ENCODE data around the gene GREB1L.

The GREB1L gene

DNA sequence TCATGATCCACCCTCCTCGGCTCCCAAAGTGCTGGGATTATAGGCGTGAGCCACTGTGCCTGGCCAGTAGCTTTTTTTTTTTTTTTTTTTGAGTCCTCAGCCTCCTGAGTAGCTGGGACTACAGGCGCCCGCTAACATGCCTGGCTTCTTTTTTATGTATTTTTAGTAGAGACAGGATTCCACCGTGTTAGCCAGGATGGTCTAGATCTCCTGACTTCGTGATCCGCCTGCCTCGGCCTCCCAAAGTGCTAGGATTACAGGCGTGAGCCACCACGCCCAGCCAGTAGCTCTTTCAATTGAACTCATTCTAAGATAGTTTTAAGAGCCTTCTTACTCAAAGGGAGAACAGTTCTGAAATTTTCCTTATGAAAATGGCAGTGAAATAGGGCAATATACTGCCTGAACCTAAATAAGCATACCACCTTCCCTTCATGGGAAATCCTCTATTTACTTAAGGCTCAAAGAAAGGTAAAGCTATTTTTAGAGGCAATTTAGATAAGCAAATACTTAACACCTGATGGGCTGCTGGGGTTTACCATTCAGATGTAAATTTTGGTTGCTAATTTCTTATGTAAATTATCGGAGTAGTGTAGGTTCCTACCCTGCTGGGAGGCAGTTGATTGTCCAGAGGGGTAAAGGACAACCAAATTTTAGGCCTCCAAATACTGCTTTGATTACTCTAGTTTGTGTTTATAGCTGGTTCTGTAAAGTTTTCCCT lies 144.7 kb downstream of the GREB1L start:
- DNase-seq, result no peak

GRCh38 chr18:21387886-21388285 lies 145.9 kb downstream of the GREB1L start:
- DNase-seq, result no peak

GRCh38 chr18:21389283-21389682 lies 147.3 kb downstream of the GREB1L start:
- no peak for DNase-seq

- DNase-seq, result no peak
These were observed 147.9 kb downstream of the GREB1L start for GRCh38 chr18:21389903-21390302.

- DNase-seq, result no peak
These were observed 149.1 kb downstream of the GREB1L start for GRCh38 chr18:21391074-21391673.

GRCh38 chr18:21393986-21394385 lies 152.0 kb downstream of the GREB1L start:
- DNase-seq, result no peak

- no peak for DNase-seq
These were observed 156.1 kb downstream of the GREB1L start for GRCh38 chr18:21398121-21398520.

- no peak for DNase-seq
These were observed 160.2 kb downstream of the GREB1L start for GRCh38 chr18:21402272-21402671.

DNA sequence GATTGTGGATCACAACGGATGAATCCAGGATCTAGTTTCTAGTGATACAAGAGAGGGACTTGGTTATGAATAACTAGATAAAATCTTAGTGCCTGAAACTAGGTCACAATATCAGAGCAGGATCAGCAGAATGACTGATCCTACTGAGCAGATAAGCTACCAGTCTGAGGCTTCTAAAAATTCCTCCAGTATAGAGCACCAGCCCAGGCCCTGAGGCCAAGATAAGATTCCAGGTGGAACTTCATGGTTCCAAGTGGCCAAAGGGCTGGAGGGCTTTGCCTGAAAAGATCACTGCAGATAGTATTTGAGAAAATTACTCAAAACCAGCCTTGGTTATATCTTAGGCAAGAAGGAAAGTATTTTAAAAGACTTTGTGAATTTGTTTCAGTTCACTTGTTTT lies 162.4 kb downstream of the GREB1L start:
- no peak for DNase-seq

GRCh38 chr18:21406116-21406515 lies 164.1 kb downstream of the GREB1L start:
- no peak for DNase-seq

DNA sequence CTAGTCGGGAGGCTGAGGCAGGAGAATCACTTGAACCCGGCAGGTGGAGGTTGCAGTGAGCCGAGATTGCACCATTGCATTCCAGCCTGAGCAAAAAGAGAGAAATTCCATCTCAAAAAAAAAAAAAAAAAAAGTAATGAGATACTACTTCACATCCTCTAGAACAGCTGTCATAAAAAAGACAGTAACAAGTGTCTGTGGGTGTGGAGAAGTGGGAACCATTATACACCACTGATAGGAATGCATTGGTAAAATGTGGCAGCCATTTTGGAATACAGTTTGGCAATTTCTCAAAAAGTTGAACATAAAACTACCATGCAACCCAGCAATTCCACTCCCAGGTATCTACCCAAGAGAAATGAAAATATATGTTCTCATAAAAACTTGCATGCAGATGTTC lies 166.6 kb downstream of the GREB1L start:
- DNase-seq, result no peak

GRCh38 chr18:21433436-21433835 lies 191.4 kb downstream of the GREB1L start:
- DNase-seq, result no peak

DNA sequence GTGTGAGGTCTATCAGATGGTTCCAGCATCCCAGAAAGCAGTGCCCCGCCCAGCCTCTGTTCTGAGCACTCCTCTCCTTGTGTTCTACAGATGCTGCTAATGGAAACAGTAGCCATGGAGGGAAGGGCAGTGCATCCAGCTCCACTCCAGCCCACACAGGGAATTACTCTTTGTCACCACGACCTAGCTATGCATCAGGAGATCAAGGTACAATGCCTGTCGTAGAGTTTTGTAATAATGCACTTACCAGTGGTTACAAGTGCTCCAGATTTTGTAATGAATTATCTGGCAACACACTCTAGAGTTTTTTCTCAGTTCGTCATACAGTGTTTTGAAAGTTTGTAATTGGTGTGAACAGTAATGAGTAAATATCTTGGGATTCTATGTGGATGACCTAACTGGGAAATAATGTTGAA lies 197.4 kb downstream of the GREB1L start:
- no peak for DNase-seq

GRCh38 chr18:21441670-21442069 lies 199.6 kb downstream of the GREB1L start:
- no peak for DNase-seq

DNA sequence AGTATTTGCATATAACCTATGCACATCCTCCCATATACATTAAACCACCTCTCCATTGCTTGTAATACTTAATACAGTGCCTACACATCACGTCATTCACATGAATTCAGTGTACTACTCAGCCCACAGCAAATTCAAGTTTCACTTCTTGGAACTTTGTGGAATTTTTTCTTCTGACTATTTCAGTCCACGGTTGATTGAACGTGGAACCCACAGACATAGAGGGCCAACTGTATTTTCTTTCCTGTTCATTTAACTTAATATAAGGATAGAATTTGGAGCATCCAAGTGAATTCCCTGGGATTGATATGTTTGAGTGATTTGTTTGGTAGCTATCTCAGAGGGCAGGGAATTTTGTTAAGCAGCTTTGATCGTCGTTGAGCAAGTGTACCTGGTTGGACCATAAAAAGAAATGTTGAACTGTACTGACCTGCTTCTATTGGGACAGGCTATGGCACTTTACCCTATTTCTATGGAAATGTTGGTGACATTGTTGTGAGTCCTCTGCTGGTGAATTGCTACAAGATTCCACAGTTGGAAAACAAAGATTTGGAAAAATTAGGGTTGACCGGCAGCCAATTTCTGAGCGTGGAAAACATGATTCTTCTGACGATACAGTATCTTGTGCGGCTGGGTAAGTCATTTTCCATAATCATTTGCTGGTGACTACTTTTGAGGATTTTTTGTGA lies 201.9 kb downstream of the GREB1L start:
- no peak for DNase-seq

DNA sequence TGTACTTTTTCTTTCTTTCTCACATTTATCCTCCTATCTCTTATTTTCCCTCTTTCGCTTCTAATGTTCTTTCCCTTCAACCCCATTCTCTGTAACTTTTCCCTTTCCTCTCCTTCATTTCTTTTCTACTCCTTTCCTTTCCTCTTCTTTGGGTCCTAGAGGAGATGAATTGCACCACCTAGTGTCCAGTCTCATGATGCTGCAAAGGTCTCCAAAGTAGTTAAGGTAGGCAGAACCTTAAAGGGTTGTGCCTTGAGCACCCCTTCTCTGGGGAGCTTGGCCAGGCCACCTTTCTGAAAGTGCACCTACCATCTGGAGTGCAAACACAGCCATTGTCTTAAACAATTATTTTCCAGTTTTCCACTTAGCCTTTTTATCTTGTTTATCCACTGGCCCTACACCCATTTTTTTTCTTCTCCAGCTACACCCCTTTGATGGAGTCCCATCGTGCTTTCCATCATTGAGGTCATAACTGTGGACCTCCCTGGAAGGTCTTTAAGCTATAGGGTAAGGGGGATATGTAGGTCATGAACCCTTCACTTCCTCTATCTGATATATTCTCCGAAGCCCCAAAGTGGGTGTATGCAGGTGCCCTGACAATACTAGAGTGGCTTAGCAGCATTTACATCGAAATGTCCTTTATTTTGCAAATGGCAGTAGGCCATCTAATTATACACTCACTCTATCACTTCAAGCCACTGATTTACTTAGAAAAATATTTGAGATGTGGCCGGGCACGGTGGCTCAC lies 202.6 kb downstream of the GREB1L start:
- DNase-seq, result no peak

DNA sequence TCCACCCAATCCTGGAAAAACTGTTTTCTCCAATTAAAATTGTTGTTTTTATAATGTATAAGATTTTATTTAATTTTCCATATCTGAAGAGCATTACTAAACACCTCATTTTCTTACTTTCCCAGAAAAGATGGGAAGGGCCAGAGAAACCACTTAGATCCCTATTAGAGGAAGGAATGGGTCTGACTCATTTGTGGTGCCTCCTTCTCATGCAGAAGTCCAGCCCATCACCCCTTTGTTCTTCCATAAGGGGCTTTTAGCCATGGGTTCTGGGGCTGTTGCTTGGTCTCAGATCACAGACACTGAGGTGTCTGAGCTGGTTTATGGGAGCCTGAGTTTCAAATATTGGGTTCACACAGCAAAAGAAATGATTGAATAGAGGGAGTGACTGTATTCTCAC lies 206.3 kb downstream of the GREB1L start:
- no peak for DNase-seq

DNA sequence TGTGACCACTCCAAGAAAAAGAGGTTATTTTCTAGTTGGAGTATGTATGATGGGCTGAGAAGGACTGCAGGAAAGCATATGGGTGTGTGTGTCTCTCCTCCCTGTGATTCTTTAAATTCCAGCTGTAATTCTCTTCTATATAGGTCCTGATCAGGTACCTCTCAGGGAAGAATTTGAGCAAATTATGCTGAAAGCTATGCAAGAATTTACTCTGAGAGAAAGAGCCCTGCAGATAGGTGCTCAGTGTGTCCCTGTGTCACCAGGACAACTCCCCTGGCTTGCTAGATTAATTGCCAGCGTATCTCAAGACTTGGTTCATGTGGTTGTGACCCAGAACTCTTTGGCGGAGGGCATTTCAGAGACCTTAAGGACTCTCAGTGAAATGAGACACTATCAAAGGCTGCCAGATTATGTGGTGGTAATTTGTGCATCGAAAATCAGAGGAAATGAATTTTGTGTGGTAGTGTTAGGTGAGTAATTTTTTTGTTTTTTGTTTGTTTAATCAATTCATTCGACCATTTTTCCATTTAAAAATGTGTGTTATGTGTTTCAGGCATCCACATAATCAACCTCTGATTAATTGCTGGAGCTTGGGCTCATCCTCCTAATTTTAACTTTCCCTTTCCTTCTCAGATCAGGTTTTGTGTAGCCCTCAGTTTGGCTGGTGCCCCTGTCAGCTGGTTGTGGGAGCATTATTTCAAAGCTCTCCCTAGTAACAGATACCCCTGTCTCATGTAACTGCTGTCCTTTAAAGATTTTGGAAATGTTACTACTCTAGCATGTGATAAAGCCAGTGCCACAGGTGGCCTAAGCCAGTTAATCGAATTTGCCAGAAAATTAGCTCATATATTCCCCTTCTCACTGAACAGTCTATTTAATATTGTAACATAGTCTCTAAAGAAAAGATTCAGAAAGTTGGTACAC lies 207.6 kb downstream of the GREB1L start:
- no peak for DNase-seq

DNA sequence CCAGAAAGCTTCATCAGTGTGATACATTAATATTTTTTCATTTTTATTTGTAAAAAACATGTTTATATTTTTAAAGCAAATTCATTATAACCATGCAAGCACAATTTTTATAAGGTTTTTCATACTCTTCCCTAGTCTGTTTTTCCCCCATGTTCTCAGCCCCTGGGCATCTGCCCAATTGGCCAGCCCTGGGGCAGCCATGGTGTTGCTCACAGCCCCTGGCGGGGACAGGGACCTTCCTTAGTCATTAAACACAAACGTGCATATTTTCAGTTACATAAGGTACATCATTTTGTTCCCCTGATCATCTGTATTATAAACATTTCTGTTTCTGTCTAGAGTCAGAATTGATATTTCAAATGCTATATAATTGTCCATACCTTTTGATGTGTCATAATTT lies 208.5 kb downstream of the GREB1L start:
- no peak for DNase-seq

DNA sequence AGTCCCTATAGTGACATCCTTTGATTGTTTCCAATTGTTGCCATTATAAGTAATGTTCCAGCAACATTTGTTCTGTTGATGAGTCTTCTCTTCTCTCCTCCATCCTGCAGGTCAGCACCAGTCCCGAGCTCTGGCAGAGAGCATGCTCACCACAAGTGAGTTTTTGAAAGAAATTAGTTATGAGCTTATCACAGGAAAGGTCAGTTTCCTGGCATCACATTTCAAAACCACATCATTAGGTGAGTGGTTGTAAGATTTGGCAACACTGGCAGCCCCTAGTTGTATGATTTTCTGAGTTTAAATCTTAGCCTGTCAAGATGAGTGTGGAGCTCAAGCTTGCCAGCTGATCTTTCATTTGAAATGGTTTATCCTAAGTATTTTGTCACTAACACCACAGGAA lies 208.9 kb downstream of the GREB1L start:
- DNase-seq, result no peak

- no peak for DNase-seq
These were observed 209.8 kb downstream of the GREB1L start for GRCh38 chr18:21451851-21452250.

- DNase-seq, result no peak
These were observed 210.3 kb downstream of the GREB1L start for GRCh38 chr18:21452276-21452780.
